ENCODE measurements around the gene SC5D.
A peak's percentile ranks its signal among the peaks of the same experiment; 100 is the strongest.

SC5D gene

DNA sequence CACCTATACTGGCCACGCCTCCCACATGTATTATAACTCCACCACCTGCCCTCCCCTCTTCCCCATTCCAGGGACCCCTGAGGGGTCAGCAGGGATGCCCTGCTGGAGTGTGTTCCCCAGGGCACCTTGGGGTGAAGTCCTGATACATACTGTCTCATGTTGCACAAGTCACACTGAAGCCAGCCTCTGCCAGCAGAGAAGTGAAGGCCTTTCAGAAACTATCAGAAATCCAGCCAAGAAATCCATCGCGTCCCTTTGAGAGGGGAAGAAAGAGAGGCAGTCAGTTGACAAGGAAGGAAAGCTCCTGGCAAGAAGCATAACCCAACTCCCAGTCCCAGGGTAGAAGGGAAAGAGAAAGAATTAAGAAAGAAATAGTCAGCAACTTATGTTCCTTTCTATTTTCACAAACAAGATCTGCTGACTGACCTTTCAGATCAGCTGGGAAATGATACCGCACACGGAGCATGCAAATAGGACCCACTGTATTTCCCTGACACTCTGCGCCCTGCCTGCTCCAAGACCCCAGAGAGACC lies 45.2 kb downstream of the SC5D start:
- CTCF ChIA-PET = no interaction called here
- H3K27ac ChIP-seq (ENCODE audit: extremely low read depth, low read depth, low read length) = no peak overlapping the region
- TF ChIP-seq ZIC2 (tag by site-specific recombination; IDR thresholded peaks at IDR 0.05) (peak; percentile 50), ZNF558 (tag by site-specific recombination; IDR thresholded peaks at IDR 0.05) (no peak), FEZF1 (tag by site-specific recombination; IDR thresholded peaks at IDR 0.05) (no peak)
- TF ChIP-seq, protein P1, sequence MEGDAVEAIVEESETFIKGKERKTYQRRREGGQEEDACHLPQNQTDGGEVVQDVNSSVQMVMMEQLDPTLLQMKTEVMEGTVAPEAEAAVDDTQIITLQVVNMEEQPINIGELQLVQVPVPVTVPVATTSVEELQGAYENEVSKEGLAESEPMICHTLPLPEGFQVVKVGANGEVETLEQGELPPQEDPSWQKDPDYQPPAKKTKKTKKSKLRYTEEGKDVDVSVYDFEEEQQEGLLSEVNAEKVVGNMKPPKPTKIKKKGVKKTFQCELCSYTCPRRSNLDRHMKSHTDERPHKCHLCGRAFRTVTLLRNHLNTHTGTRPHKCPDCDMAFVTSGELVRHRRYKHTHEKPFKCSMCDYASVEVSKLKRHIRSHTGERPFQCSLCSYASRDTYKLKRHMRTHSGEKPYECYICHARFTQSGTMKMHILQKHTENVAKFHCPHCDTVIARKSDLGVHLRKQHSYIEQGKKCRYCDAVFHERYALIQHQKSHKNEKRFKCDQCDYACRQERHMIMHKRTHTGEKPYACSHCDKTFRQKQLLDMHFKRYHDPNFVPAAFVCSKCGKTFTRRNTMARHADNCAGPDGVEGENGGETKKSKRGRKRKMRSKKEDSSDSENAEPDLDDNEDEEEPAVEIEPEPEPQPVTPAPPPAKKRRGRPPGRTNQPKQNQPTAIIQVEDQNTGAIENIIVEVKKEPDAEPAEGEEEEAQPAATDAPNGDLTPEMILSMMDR (tag by site-specific recombination; IDR thresholded peaks at IDR 0.05) = no peak
- POLR2A ChIA-PET = no interaction called here
- no peak overlapping the region for H3K4me3 ChIP-seq (ENCODE audit: low read depth, low read length)
- H3K4me1 ChIP-seq (ENCODE audit: control insufficient read depth, insufficient read depth, low read length) = no peaks in the 10 kb centered on the region
- no peaks in the 10 kb centered on the region for H3K36me3 ChIP-seq (ENCODE audit: control insufficient read depth in 2 of 2, insufficient read depth in 1 of 2, low read length in 2 of 2)
- H3K9me3 ChIP-seq (ENCODE audit: control insufficient read depth, insufficient read depth, low read depth, low read length) = no peaks in the 10 kb centered on the region

DNA sequence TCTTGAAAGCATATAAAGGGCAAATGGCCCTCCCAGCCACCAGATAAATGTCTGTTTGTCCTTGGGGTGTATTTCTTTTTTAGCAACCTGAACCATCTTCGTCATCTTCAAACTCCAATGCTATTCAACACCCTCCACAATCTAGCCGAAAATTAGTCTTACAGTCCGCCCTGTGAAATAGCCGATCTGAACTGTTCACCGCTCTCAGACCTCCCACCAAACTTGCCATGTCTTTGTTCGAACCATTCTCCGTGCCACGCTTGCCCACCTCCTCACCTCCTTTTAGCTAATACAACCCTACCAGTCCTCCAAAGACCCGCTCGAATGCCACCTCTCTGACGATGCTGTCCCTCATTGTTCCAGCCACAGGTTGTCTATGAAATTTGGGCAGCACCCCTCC lies 46.0 kb downstream of the SC5D start:
- Histone ChIP-seq H3K4me1 (ENCODE audit: control insufficient read depth, insufficient read depth, low read length) (no peaks in the 10 kb centered on the region), H3K36me3 (ENCODE audit: control insufficient read depth in 2 of 2, insufficient read depth in 1 of 2, low read length in 2 of 2) (no peaks in the 10 kb centered on the region), H3K27ac (ENCODE audit: extremely low read depth, low read depth, low read length) (no peak overlapping the region), H3K4me3 (ENCODE audit: low read depth, low read length) (no peak overlapping the region), H3K9me3 (ENCODE audit: control insufficient read depth, insufficient read depth, low read depth, low read length) (no peaks in the 10 kb centered on the region)
- ChIA-PET POLR2A (no interaction called here), CTCF (interaction anchor here (0.6 kb wide), 1 partner anchor 155 kb away, joined by 3 read pairs; no protein-coding TSS in a partner anchor)
- TF ChIP-seq ZNF350 (tag by site-specific recombination; IDR thresholded peaks at IDR 0.05) = no peak
- no peak for TF ChIP-seq ZSCAN4 (tag by site-specific recombination; IDR thresholded peaks at IDR 0.05)
- TF ChIP-seq ZNF394 (tag by site-specific recombination; IDR thresholded peaks at IDR 0.05; ENCODE audit: borderline replicate concordance) = no peak
- TF ChIP-seq ZNF175 (tag by site-specific recombination; IDR thresholded peaks at IDR 0.05) = no peak
- no peak for TF ChIP-seq SP3 (tag by site-specific recombination; IDR thresholded peaks at IDR 0.05)
- TF ChIP-seq ZNF311 (tag by site-specific recombination; IDR thresholded peaks at IDR 0.05; ENCODE audit: borderline replicate concordance) = no peak
- TF ChIP-seq ZNF529 (tag by site-specific recombination; IDR thresholded peaks at IDR 0.05; ENCODE audit: insufficient replicate concordance) = no peak
- no peak for TF ChIP-seq ZNF221 (tag by site-specific recombination; IDR thresholded peaks at IDR 0.05; ENCODE audit: borderline replicate concordance)
- no peak for TF ChIP-seq RBAK (tag by site-specific recombination; IDR thresholded peaks at IDR 0.05)
- TF ChIP-seq, protein P2, sequence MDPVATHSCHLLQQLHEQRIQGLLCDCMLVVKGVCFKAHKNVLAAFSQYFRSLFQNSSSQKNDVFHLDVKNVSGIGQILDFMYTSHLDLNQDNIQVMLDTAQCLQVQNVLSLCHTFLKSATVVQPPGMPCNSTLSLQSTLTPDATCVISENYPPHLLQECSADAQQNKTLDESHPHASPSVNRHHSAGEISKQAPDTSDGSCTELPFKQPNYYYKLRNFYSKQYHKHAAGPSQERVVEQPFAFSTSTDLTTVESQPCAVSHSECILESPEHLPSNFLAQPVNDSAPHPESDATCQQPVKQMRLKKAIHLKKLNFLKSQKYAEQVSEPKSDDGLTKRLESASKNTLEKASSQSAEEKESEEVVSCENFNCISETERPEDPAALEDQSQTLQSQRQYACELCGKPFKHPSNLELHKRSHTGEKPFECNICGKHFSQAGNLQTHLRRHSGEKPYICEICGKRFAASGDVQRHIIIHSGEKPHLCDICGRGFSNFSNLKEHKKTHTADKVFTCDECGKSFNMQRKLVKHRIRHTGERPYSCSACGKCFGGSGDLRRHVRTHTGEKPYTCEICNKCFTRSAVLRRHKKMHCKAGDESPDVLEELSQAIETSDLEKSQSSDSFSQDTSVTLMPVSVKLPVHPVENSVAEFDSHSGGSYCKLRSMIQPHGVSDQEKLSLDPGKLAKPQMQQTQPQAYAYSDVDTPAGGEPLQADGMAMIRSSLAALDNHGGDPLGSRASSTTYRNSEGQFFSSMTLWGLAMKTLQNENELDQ (tag by site-specific recombination; IDR thresholded peaks at IDR 0.05; ENCODE audit: low read depth) = no peak

DNA sequence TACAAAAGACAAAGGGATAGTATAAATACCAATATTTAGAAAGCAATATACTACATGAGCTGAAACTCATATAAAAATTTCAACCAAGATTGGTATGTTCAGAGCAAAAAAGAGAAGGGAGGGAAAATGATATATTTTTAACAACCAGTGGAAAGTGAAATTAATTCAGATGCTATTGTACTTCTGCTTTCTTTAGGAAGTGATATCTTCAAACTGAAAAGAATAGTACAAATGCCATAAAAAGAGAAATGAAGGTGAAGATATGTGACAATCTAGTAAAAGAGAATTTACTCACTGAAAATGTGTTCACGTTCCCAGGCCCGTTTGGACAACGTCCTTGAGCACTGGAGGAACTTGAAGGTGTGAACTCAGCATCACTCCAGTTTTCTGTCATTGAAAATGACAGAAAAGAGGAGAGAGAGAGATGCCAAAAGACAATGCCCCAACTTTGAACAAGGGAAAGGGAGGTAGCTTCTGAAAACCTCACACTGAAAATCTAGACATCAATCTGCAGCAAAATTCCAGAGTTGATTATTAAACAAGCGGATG lies 47.5 kb downstream of the SC5D start:
- CTCF ChIA-PET = no interaction called here
- no peak overlapping the region for H3K27ac ChIP-seq (ENCODE audit: extremely low read depth, low read depth, low read length)
- no peaks in the 10 kb centered on the region for H3K9me3 ChIP-seq (ENCODE audit: control insufficient read depth, insufficient read depth, low read depth, low read length)
- H3K36me3 ChIP-seq (ENCODE audit: control insufficient read depth in 2 of 2, insufficient read depth in 1 of 2, low read length in 2 of 2) = no peaks in the 10 kb centered on the region
- H3K4me3 ChIP-seq (ENCODE audit: low read depth, low read length) = no peak overlapping the region
- H3K4me1 ChIP-seq (ENCODE audit: control insufficient read depth, insufficient read depth, low read length) = no peaks in the 10 kb centered on the region
- POLR2A ChIA-PET = no interaction called here
- TF ChIP-seq SP3 (tag by site-specific recombination; IDR thresholded peaks at IDR 0.05) = no peak
- TF ChIP-seq ZNF335 (tag by site-specific recombination; conservative IDR thresholded peaks at IDR 0.05) = no peak
- TF ChIP-seq PATZ1 (tag by site-specific recombination; IDR thresholded peaks at IDR 0.05) = no peak
- no peak for TF ChIP-seq ZNF621 (tag by site-specific recombination; IDR thresholded peaks at IDR 0.05)
- no peak for TF ChIP-seq ZNF266 (tag by site-specific recombination; IDR thresholded peaks at IDR 0.05; ENCODE audit: low read depth)
- no peak for TF ChIP-seq ZNF76 (tag by site-specific recombination; IDR thresholded peaks at IDR 0.05; ENCODE audit: borderline replicate concordance, low read depth)
- TF ChIP-seq ZNF174 (tag by site-specific recombination; IDR thresholded peaks at IDR 0.05) = no peak
- TF ChIP-seq OVOL3 (tag by site-specific recombination; IDR thresholded peaks at IDR 0.05) = no peak
- TF ChIP-seq ZNF350 (tag by site-specific recombination; IDR thresholded peaks at IDR 0.05) = no peak
- no peak for TF ChIP-seq MEIS1 (CRISPR knock-in tag; IDR thresholded peaks at IDR 0.05; ENCODE audit: borderline replicate concordance)
- TF ChIP-seq ZFP41 (tag by site-specific recombination; IDR thresholded peaks at IDR 0.05; ENCODE audit: borderline replicate concordance) = no peak
- TF ChIP-seq ZNF670 (tag by site-specific recombination; IDR thresholded peaks at IDR 0.05; ENCODE audit: low read depth) = no peak
- no peak for TF ChIP-seq SALL2 (tag by site-specific recombination; IDR thresholded peaks at IDR 0.05; ENCODE audit: borderline replicate concordance)
